Smooth muscle cell (in vitro differentiated cells): ENCODE results near the gene EHMT1. TPM values are rescaled to one million over a fixed set of nuclear protein-coding genes. Genes with fewer than 3 reads are reported as not detected.

ENCODE experiments used
- DNase-seq: peaks from one replicate; lab custom pipeline; 2025; ENCODE audit not compliant: unreplicated experiment; lab: John Stamatoyannopoulos, UW
- H2AFZ ChIP-seq: fragments of 200-600 bp; sonication (generic); 2 replicates; pipeline ENCODE4 v1.6.0; 2016; ENCODE audit warnings: antibody characterized with exemption, low read depth, mild to moderate bottlenecking
- H3F3A ChIP-seq: fragments of 200-600 bp; sonication (generic); 2 replicates; pipeline ENCODE4 v1.6.0; 2017; ENCODE audit warnings: antibody characterized with exemption, low read depth
- H3K27ac ChIP-seq: fragments of 200-600 bp; sonication (generic); 2 replicates; pipeline ENCODE4 v1.5.1; 2016; ENCODE audit warnings: low read depth, mild to moderate bottlenecking
- H3K27me3 ChIP-seq: fragments of 200-600 bp; sonication (generic); 2 replicates; pipeline ENCODE4 v1.6.1; 2016; ENCODE audit warnings: low read depth, mild to moderate bottlenecking
- H3K36me3 ChIP-seq: fragments of 200-600 bp; sonication (generic); 2 replicates; pipeline ENCODE4 v1.5.1; 2016; ENCODE audit warnings: low read depth
- H3K4me1 ChIP-seq: fragments of 200-600 bp; sonication (generic); 2 replicates; pipeline ENCODE4 v1.5.1; 2016; ENCODE audit warnings: low read depth
- H3K4me2 ChIP-seq: fragments of 200-600 bp; sonication (generic); 2 replicates; pipeline ENCODE4 v1.6.0; 2016; ENCODE audit warnings: mild to moderate bottlenecking
- H3K4me3 ChIP-seq: fragments of 200-600 bp; sonication (generic); 2 replicates; pipeline ENCODE4 v1.5.1; 2016; ENCODE audit warnings: mild to moderate bottlenecking
- H3K79me2 ChIP-seq: fragments of 200-600 bp; sonication (generic); 2 replicates; pipeline ENCODE4 v1.6.0; 2016; ENCODE audit warnings: low read depth, mild to moderate bottlenecking
- H3K9ac ChIP-seq: fragments of 200-600 bp; sonication (generic); 2 replicates; pipeline ENCODE4 v1.6.0; 2016; ENCODE audit warnings: low read depth
- H3K9me3 ChIP-seq: fragments of 200-600 bp; sonication (generic); replicated peaks from 2 replicates; pipeline ENCODE4 v1.5.1; 2016; ENCODE audit warnings: low read depth
- H4K20me1 ChIP-seq: fragments of 200-600 bp; sonication (generic); 2 replicates; pipeline ENCODE4 v1.6.0; 2016; ENCODE audit warnings: low read depth
- WGBS: methylation state at CpG from one replicate; pipeline ENCODE4 v1.1.7; 2016; ENCODE audit warnings: low lambda C conversion rate; 5-methylcytosine and 5-hydroxymethylcytosine counted together
- polyA plus RNA-seq: library from polyadenylated mRNA; unstranded; fragments of >200 nt; fragmentation: Nextera tagmentation; extraction: Ambion mirVana; gene quantifications from 2 replicates; pipeline ENCODE4 v1.2.1, GENCODE V29; 2016
- total RNA-seq: library from RNA; depleted of rRNA; stranded (reverse); fragments of >200 nt; gene quantifications from 2 replicates; pipeline ENCODE4 v1.2.3, GENCODE V29; 2014
- TF ChIP-seq, protein P1 (sequence below): fragments of 200-600 bp; sonication (generic); IDR thresholded peaks from 2 replicates; pipeline ENCODE4 v1.5.1; 2017; ENCODE audit warnings: borderline replicate concordance, mild to moderate bottlenecking, antibody characterized with exemption; ENCODE audit not compliant: insufficient read depth, poor library complexity, severe bottlenecking

EHMT1 gene
- total and polyA plus RNA-seq, 2 experiments from 2014 or later = 23.1 to 34.1 TPM

- under 1% methylated on average over 34 of the region's 111 CpGs for WGBS
- H3K9ac ChIP-seq = no peak within 1 kb of the TSS
- H3K79me2 ChIP-seq = peaks cover 14% of the 10 kb centered on the region
- no peaks in the 10 kb centered on the region for H3K27me3 ChIP-seq
- H2AFZ ChIP-seq = peak within 1 kb of the TSS; percentile 90
- no peaks in the 10 kb centered on the region for H3K36me3 ChIP-seq
- TF ChIP-seq, protein P1, sequence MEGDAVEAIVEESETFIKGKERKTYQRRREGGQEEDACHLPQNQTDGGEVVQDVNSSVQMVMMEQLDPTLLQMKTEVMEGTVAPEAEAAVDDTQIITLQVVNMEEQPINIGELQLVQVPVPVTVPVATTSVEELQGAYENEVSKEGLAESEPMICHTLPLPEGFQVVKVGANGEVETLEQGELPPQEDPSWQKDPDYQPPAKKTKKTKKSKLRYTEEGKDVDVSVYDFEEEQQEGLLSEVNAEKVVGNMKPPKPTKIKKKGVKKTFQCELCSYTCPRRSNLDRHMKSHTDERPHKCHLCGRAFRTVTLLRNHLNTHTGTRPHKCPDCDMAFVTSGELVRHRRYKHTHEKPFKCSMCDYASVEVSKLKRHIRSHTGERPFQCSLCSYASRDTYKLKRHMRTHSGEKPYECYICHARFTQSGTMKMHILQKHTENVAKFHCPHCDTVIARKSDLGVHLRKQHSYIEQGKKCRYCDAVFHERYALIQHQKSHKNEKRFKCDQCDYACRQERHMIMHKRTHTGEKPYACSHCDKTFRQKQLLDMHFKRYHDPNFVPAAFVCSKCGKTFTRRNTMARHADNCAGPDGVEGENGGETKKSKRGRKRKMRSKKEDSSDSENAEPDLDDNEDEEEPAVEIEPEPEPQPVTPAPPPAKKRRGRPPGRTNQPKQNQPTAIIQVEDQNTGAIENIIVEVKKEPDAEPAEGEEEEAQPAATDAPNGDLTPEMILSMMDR = no peak
- DNase-seq = peak; percentile 93
- H3K27ac ChIP-seq = no peak within 1 kb of the TSS
- peaks cover 14% of the 10 kb centered on the region for H4K20me1 ChIP-seq
- H3F3A ChIP-seq = no peaks in the 10 kb centered on the region
- peaks cover 10% of the 10 kb centered on the region for H3K4me1 ChIP-seq
- H3K4me2 ChIP-seq = peak within 1 kb of the TSS; percentile 99
- peak within 1 kb of the TSS; percentile 70 for H3K4me3 ChIP-seq
- no peaks in the 10 kb centered on the region for H3K9me3 ChIP-seq
Observed at GRCh38 chr9:137605121-137606004, 13.4 kb upstream of the EHMT1 start, which contains the start of gene ARRDC1. Gene ARRDC1 (plus strand): TSS chr9:137605686. CDS start chr9:137605718, 32 bp downstream.

DNA sequence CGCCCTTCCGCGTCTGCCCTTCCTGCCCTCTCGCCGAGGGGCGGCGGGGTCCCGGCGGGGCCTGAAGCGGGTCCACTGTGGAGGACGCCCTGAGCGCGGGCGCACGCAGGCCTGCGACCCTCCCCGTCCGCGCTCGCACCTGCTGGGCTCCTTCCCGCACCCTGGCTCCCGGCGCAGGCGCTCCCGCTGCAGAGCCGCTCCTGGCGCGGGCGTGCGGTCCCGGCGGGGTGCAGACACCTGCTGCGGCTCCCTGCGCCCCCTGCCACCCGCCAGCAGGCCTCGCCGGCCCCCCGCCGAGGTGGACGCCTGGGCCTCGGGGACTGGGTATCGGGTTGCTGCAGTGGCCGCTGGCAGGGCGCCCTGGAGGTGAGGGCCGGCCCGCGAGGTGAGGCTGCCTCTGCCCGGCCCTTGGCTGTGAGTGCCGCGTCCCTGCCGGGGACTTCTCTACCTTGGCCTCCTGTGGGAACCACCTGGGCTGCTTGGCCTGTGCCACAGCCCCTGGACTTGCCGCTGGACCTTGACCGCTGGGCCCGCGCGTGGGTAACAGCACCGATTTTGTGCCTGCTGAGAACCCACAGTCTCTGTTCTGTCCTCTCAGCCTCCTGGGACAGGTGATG, 12.7 kb upstream of the EHMT1 start:
- TF ChIP-seq, protein P1 = no peak
- Histone ChIP-seq H3K4me2 (peak overlapping the region; percentile 99), H2AFZ (peak overlapping the region; percentile 90), H3K9ac (no peak overlapping the region), H3K9me3 (no peaks in the 10 kb centered on the region), H3K79me2 (peaks cover 14% of the 10 kb centered on the region), H3K27me3 (no peaks in the 10 kb centered on the region), H3K4me3 (peak overlapping the region; percentile 70), H3F3A (no peaks in the 10 kb centered on the region), H3K4me1 (peaks cover 10% of the 10 kb centered on the region), H4K20me1 (peaks cover 14% of the 10 kb centered on the region), H3K27ac (no peak overlapping the region), H3K36me3 (no peaks in the 10 kb centered on the region)
- 8% methylated on average over 42 of the region's 57 CpGs for WGBS
- DNase-seq = no peak

DNA sequence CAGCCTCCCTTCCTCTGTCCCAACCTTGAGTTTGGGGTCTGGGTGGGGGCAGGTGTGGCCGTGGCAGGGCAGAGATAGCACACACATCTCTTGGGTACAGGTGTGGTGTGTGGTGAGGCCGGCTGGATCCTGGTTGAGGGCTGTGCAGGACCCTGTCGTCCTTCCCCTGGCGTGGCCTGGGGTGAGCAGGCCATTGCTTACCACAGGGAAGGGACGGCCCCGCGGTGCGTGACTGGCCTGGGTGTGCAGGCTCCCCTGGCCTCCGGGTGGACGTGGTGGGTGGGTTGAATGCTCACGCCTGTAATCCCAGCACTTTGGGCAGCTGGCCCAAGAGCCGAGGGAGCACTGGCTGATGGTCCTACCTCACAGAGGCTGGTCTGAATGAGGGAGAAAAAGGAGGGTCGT, 12.1 kb upstream of the EHMT1 start:
- Histone ChIP-seq H2AFZ (no peak overlapping the region), H3F3A (no peaks in the 10 kb centered on the region), H3K4me1 (peaks cover 10% of the 10 kb centered on the region), H3K27me3 (no peaks in the 10 kb centered on the region), H3K9ac (no peak overlapping the region), H3K36me3 (no peaks in the 10 kb centered on the region), H3K4me3 (peak overlapping the region; percentile 70), H3K9me3 (no peaks in the 10 kb centered on the region), H4K20me1 (peaks cover 14% of the 10 kb centered on the region), H3K27ac (no peak overlapping the region), H3K4me2 (peak overlapping the region; percentile 99), H3K79me2 (peaks cover 14% of the 10 kb centered on the region)
- TF ChIP-seq, protein P1 = no peak
- 76% methylated on average over 13 of the region's 13 CpGs for WGBS
- DNase-seq = no peak
